GM19238 (cell line): Measurements from ENCODE around the gene DPF1.

Source experiments
- DNase-seq: peaks from one replicate; pipeline ENCODE4 v3.0.0; 2011; ENCODE audit warnings: low spot score; ENCODE audit not compliant: insufficient read length

The DPF1 gene

GRCh38 chr19:38201731-38202130 lies 22.3 kb downstream of the DPF1 start:
- DNase-seq: no peak

- DNase-seq: no peak
Measured at GRCh38 chr19:38199340-38199739, 24.7 kb downstream of the DPF1 start.

DNA sequence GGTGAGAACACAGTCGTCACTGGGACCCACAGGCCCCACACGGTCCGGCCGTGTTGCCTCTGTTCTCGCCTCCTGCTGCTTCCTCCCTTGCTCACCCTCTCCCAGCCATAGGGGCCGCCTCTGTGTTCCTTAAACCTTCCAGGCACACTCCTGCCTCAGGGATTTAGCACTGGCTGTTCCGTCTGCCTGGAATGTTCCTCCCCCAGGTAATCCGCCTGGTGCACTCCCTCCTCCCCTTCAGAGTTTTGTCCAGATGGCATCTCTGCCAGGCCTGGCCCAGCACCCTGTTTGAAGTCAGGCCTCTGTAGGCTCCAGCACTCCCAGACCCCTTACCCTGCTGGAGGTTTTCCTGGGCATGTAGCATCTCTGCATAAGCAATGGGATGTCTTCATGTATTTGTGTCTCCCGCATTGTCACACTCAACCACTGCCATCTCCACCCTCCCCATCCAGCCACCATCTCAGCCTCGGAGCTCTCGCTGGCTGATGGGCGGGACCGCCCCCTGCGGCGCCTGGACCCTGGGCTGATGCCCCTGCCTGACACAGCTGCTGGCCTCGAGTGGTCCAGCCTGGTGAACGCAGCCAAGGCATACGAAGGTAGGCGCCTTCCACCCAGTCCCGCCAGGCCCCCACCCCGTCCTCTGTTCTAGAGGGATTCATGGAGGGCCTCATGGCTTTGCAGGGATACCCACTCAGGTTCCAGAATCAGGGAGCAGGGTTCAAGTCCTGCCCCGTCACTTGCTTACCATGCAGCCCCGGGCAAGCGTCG lies 25.9 kb downstream of the DPF1 start:
- DNase-seq: no peak

DNA sequence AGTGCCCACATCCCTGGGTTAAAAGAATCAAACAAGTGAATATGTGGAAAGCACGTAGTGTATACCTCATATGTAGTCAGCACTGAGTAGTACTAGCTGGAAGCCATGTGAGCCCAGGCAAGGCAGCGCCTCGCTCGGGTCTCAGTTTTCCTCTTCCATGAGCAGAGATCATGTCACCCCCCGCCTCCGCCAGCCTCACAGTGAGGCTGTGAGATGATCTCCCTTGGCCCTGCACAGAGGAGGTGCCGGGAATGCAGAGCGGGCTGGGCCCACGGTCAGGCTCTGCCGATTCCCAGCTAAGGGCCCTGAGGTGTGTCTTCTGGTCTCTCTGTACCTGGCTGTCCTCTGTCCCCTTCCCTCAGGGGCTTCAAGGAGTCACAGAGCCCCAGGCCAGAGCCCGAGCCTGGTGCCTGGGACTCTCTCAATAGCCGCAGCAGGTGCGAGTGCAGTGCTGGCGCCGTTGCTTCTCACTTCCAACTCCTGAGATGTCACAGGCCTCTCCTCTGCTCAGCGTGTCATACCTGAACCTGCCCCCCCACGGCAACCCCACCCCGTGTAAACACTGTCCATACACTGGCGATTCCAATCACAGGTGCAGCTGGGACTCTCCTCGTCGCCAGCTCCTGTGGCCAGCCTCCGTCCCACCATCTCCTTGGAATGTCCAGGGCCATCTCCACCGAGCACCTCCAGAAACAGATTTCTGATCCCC lies 26.9 kb downstream of the DPF1 start:
- no peak for DNase-seq

- DNase-seq: no peak
Measured at GRCh38 chr19:38196245-38196837, 27.7 kb downstream of the DPF1 start.

GRCh38 chr19:38195237-38195636 lies 28.8 kb downstream of the DPF1 start:
- DNase-seq: no peak

DNA sequence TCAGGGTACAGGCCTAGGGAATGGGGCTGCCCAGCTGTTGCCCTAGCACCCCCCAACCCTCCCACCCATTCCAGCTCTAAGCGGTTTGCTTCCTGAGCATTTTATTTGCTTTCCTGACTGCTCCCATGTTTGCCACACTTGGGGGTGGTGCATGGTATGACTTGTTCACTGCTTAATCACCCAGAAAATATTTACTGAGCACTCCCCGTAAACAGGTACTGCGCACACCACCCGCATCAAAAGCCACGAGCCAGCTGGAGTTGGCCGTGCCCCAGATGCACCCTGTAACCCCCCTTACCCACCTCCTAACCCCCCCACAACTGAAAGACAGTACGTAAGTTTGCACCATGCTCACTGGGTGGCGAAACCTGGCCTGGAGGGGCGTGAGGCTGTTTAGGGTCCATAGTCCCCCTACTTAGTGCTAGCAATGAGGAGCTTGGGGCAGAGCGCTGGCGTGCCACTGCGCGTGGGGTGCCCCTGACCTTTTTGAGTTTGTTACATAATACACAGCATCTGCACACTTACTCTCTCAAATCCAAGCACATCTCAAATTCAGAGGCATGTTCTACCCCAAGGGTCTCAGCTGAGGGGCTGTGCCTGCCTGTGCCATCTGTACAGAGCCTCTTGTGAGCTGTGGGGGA lies 29.8 kb downstream of the DPF1 start:
- no peak for DNase-seq

DNA sequence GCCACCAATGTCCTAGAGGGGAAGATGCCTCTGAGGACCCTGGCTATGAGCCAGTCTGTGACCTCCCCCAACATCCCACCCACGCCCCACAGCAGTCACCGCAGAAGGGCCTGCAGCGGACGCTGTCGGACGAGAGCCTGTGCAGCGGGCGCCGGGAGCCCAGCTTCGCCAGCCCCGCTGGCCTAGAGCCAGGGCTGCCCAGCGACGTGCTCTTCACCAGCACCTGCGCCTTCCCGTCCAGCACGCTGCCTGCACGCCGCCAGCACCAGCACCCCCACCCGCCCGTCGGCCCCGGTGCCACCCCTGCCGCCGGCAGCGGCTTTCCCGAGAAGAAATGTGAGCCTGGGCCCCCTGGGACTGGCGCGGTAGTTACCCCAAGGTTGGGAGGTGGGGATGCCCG lies 30.6 kb downstream of the DPF1 start:
- no peak for DNase-seq

GRCh38 chr19:38191747-38192146 lies 32.3 kb downstream of the DPF1 start:
- no peak for DNase-seq

GRCh38 chr19:38190793-38191192 lies 33.2 kb downstream of the DPF1 start:
- no peak for DNase-seq

- no peak for DNase-seq
Measured at GRCh38 chr19:38190061-38190460, 34.0 kb downstream of the DPF1 start.

GRCh38 chr19:38185562-38185961 lies 38.5 kb downstream of the DPF1 start:
- DNase-seq: no peak

DNA sequence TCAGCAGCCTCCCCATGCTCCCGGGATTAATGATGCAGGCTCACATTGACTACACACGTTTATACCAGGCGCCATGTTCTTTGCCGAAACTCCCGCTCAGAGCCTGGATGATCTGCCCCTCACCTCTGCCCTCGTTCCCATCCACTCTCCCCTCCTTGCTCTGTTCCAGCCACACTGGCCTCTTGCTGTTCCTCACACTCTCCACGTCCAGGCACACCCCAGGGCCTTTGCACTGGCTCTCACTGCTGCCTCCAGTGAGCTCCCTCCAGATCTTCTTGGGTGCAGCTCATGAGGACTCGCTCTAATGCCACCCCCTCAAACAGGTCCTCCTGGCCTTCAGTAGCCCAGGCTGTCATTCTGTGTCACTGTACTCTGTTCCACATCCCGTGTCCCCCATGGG lies 39.2 kb downstream of the DPF1 start:
- DNase-seq: no peak

GRCh38 chr19:38183251-38183897 lies 40.6 kb downstream of the DPF1 start:
- DNase-seq: no peak

- DNase-seq: no peak
Measured at GRCh38 chr19:38182536-38183210, 41.3 kb downstream of the DPF1 start.

- no peak for DNase-seq
Measured at GRCh38 chr19:38180071-38180470, 44.0 kb downstream of the DPF1 start.

GRCh38 chr19:38175422-38175821 lies 48.6 kb downstream of the DPF1 start:
- no peak for DNase-seq

DNA sequence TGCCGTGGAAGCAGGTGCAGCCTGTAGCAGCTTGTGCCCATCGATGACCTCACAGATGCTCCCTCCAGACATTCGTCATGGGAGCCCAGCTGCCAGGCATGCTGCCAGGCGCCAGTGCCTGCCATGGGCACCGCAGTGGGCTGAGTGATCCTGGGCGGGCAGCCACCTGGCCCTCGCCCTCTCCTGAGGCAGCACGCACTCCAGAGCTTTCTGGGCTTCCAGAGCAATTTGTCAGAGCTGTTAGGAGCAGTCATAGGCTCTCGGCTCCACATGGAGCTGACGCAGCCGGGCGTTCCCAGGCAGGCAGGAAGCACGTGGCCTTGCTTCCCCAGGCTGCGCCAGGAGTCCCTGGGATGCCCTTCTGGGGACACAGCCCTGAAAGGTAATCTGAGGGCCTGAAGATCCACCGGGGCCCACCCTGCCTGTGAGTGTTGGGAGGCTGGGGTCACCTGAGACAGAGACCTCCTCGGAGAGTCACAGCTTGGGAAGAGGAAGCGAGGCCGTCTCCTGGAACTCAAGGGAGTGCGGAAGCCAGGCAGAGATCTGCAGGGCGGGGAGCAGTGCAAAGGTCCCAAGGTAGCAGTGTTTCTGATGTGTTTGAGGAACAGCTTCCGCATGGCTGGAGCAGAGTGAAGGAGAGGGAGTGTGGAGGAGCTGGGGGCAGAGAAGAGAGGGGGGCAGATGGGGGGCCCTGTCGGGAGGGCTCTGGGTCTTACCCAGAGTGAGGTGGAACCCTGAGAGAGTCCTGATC lies 50.6 kb downstream of the DPF1 start:
- no peak for DNase-seq

GRCh38 chr19:38172001-38172400 lies 52.0 kb downstream of the DPF1 start:
- no peak for DNase-seq

- no peak for DNase-seq
Measured at GRCh38 chr19:38170334-38170733, 53.7 kb downstream of the DPF1 start.
